SU-DHL-6 (cell line): Measurements from ENCODE around the gene SHOC2.

ENCODE experiments used
- H2AFZ ChIP-seq: fragments of 200-600 bp; sonication (generic); 2 replicates; pipeline ENCODE4 v1.6.1; 2014; ENCODE audit warnings: low read depth, mild to moderate bottlenecking, moderate library complexity, mixed read lengths, antibody characterized with exemption, low read length; ENCODE audit not compliant: severe bottlenecking
- H3F3A ChIP-seq: fragments of 200-600 bp; shearing (Covaris generic); 2 replicates; pipeline ENCODE4 v1.6.0; 2016; ENCODE audit warnings: antibody characterized with exemption, mild to moderate bottlenecking; ENCODE audit not compliant: insufficient read depth
- H3K27ac ChIP-seq: fragments of 200-600 bp; sonication (generic); 2 replicates; pipeline ENCODE4 v1.5.1; 2016; ENCODE audit warnings: low read depth, mild to moderate bottlenecking, low read length, moderate library complexity, mixed read lengths
- H3K27me3 ChIP-seq: fragments of 200-600 bp; sonication (generic), shearing (Covaris generic); 2 replicates; pipeline ENCODE4 v1.6.0; 2014; ENCODE audit warnings: mild to moderate bottlenecking, low read length
- H3K36me3 ChIP-seq: fragments of 200-600 bp; sonication (generic); 2 replicates; pipeline ENCODE4 v1.6.1; 2014; ENCODE audit warnings: mild to moderate bottlenecking, low read length, mixed read lengths
- H3K4me2 ChIP-seq: fragments of 300-600, 200-600 bp; shearing (Covaris generic), sonication (generic); 2 replicates; pipeline ENCODE4 v1.6.0; 2014; ENCODE audit warnings: low read length, low read depth, mild to moderate bottlenecking; ENCODE audit not compliant: poor library complexity, severe bottlenecking
- H3K4me3 ChIP-seq: fragments of 200-600 bp; sonication (generic); 2 replicates; pipeline ENCODE4 v1.5.1; 2014; ENCODE audit warnings: antibody characterized with exemption, low read length, mild to moderate bottlenecking, mixed read lengths; ENCODE audit not compliant: insufficient read depth, poor library complexity, severe bottlenecking
- H3K79me2 ChIP-seq: fragments of 200-600 bp; sonication (generic); 2 replicates; pipeline ENCODE4 v1.6.1; 2014; ENCODE audit warnings: mild to moderate bottlenecking, low read length, moderate library complexity; ENCODE audit not compliant: insufficient read depth
- H3K9ac ChIP-seq: fragments of 200-600 bp; sonication (generic); 2 replicates; pipeline ENCODE4 v1.7.0; 2014; ENCODE audit warnings: mild to moderate bottlenecking, low read length
- H3K9me2 ChIP-seq: fragments of 200-600 bp; sonication (generic); replicated peaks from 2 replicates; pipeline ENCODE4 v1.6.1; 2014; ENCODE audit warnings: low read length; ENCODE audit not compliant: insufficient read depth
- H3K9me3 ChIP-seq: fragments of 200-600 bp; sonication (generic); 2 replicates; pipeline ENCODE4 v1.6.1; 2014; ENCODE audit warnings: low read length, mixed read lengths; ENCODE audit not compliant: insufficient read depth
- H4K20me1 ChIP-seq: fragments of 200-600 bp; sonication (generic); 2 replicates; pipeline ENCODE4 v1.6.1; 2014; ENCODE audit warnings: low read depth, mild to moderate bottlenecking, antibody characterized with exemption, low read length, moderate library complexity, mixed read lengths
- EZH2phosphoT487 ChIP-seq: fragments of 200-600 bp; sonication (generic), shearing (Covaris generic); conservative IDR thresholded peaks from 2 replicates; pipeline ENCODE4 v1.6.1; 2018; ENCODE audit warnings: mild to moderate bottlenecking, antibody characterized with exemption, low read length, moderate library complexity, mixed read lengths
- TF ChIP-seq, protein P1 (sequence below): fragments of 200-600 bp; sonication (generic); IDR thresholded peaks from one replicate; pipeline ENCODE4 v1.5.1; 2017; ENCODE audit warnings: antibody characterized with exemption, mild to moderate bottlenecking, low read length, moderate library complexity; ENCODE audit not compliant: insufficient read depth, poor library complexity, severe bottlenecking

SHOC2 gene

DNA sequence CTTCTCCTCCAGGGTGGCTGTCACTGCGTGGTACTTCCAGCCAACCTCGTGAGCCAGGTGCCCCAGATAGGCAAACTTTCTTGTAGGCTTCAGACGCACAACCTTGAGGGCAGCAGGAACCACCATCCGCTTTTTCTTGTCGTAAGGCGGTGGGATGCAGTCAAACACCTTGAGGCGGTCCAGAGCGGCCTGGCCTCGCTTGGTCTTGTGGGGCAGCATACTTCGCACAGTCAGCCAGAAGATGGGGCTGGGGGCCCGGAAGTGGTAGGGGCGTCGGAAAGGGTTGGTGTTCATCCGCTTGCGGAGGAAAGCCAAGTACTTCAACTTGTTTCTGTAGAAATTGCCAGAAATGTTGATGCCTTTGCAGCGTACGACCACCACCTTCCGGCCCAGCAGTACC, 17.4 kb downstream of the SHOC2 start:
- Histone ChIP-seq H3K9me2 (no peaks in the 10 kb centered on the region), H3K4me3 (no peak overlapping the region), H3K27me3 (no peaks in the 10 kb centered on the region), H3K9me3 (no peaks in the 10 kb centered on the region), H3K4me2 (no peak overlapping the region), H2AFZ (no peak overlapping the region), H3K36me3 (peaks cover 12% of the 10 kb centered on the region; the same call in 1 of the 2 replicates), H3K27ac (no peak overlapping the region), H3K79me2 (peaks cover 100% of the 10 kb centered on the region), H3K9ac (no peak overlapping the region), H4K20me1 (peaks cover 50% of the 10 kb centered on the region), H3F3A (peaks cover 5% of the 10 kb centered on the region; the same call in 1 of the 2 replicates)
- TF ChIP-seq, protein P1, sequence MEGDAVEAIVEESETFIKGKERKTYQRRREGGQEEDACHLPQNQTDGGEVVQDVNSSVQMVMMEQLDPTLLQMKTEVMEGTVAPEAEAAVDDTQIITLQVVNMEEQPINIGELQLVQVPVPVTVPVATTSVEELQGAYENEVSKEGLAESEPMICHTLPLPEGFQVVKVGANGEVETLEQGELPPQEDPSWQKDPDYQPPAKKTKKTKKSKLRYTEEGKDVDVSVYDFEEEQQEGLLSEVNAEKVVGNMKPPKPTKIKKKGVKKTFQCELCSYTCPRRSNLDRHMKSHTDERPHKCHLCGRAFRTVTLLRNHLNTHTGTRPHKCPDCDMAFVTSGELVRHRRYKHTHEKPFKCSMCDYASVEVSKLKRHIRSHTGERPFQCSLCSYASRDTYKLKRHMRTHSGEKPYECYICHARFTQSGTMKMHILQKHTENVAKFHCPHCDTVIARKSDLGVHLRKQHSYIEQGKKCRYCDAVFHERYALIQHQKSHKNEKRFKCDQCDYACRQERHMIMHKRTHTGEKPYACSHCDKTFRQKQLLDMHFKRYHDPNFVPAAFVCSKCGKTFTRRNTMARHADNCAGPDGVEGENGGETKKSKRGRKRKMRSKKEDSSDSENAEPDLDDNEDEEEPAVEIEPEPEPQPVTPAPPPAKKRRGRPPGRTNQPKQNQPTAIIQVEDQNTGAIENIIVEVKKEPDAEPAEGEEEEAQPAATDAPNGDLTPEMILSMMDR = no peak
- no peak for TF ChIP-seq EZH2phosphoT487

GRCh38 chr10:110939419-110939818, 20.0 kb downstream of the SHOC2 start:
- Histone ChIP-seq H4K20me1 (peaks cover 34% of the 10 kb centered on the region), H3K79me2 (peaks cover 100% of the 10 kb centered on the region), H3K36me3 (peaks cover 30% of the 10 kb centered on the region; the same call in 1 of the 2 replicates)

DNA sequence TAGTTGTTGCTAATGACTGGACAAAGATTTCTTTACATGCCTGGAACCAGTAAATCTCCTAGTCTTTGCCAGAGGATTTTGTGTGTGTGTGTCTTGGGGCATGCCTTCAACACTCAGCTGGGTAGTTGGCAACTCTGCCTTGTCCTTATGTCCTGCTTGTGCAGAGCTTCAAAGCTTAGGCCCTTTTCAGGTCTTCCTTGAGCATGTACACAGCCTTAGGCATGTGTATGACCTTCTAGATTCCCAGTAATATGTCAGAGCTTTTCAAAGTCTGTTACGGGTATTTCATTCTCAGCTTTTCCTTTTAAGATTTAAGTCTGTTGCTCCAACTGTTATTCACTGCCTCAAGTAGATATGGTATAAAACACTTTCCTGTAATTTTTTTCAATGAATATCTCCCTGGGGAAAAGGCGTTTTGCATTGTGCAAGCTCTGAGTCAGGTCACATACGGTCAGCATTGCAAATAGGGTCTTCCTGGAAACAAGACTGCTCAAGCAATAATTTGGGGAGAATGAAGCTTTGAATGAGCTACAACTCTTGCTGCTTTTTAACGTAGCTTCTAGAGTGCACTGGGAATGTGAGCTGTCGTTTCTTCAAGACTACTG, 25.5 kb downstream of the SHOC2 start:
- Histone ChIP-seq H3F3A (no peaks in the 10 kb centered on the region; the same call in 1 of the 2 replicates), H3K9me2 (no peaks in the 10 kb centered on the region), H3K27me3 (no peaks in the 10 kb centered on the region), H2AFZ (no peak overlapping the region), H3K9ac (no peak overlapping the region), H3K9me3 (no peaks in the 10 kb centered on the region), H3K27ac (no peak overlapping the region), H3K79me2 (peaks cover 99% of the 10 kb centered on the region), H3K36me3 (peaks cover 22% of the 10 kb centered on the region; the same call in 1 of the 2 replicates), H3K4me2 (no peak overlapping the region), H3K4me3 (no peak overlapping the region), H4K20me1 (peaks cover 6% of the 10 kb centered on the region)
- TF ChIP-seq, protein P1 = no peak
- no peak for TF ChIP-seq EZH2phosphoT487

More at GRCh38 chr10:110939419-110939818, 20.0 kb downstream of the SHOC2 start:
- H3K9me2 ChIP-seq = no peaks in the 10 kb centered on the region
- H3K27ac ChIP-seq = no peak overlapping the region
- H3K4me2 ChIP-seq = no peak overlapping the region
- no peak overlapping the region for H2AFZ ChIP-seq
- TF ChIP-seq, protein P1 = no peak
- no peak for TF ChIP-seq EZH2phosphoT487
- H3K27me3 ChIP-seq = no peaks in the 10 kb centered on the region
- H3K9me3 ChIP-seq = no peaks in the 10 kb centered on the region
- H3K4me3 ChIP-seq = no peak overlapping the region
- H3F3A ChIP-seq = 0 out of 2 replicates have a peak, but pooled peaks cover 4% of the 10 kb centered on the region
- no peak overlapping the region for H3K9ac ChIP-seq
